SK-N-DZ (cell line): ENCODE measurements around the gene WFDC1.

Experiments used
- DNase-seq: peaks from one replicate; pipeline ENCODE4 v3.0.0-alpha.2; 2015; ENCODE audit warnings: low spot score
- small RNA-seq, 2 experiments: library from RNA; depleted of rRNA; stranded (forward); fragments of <200 nt; gene quantifications; one replicate each; pipeline ENCODE3, GENCODE V24; 2014

The WFDC1 gene

GRCh38 chr16:84378099-84378498, 83.4 kb downstream of the WFDC1 start:
- DNase-seq = no peak

- DNase-seq = no peak
Measured at GRCh38 chr16:84378567-84378966, 83.9 kb downstream of the WFDC1 start.

- DNase-seq = no peak
Measured at GRCh38 chr16:84379008-84379708, 84.5 kb downstream of the WFDC1 start.

Small RNA genes within 50 kb of the gene (small RNA-seq; reads per million reads assigned to genes)
- 0 reads per million in 2 experiments for gene RNA5SP433
